CD4-positive, alpha-beta T cell treated with Interleukin-12 subunit alpha and Interleukin-12 subunit beta, for 1 hour (primary cell): Measurements from ENCODE around the gene ANAPC2.

ENCODE experiments used
- DNase-seq: peaks from one replicate; pipeline ENCODE4 v3.0.0-alpha.2; 2020

ANAPC2 gene, protein sequence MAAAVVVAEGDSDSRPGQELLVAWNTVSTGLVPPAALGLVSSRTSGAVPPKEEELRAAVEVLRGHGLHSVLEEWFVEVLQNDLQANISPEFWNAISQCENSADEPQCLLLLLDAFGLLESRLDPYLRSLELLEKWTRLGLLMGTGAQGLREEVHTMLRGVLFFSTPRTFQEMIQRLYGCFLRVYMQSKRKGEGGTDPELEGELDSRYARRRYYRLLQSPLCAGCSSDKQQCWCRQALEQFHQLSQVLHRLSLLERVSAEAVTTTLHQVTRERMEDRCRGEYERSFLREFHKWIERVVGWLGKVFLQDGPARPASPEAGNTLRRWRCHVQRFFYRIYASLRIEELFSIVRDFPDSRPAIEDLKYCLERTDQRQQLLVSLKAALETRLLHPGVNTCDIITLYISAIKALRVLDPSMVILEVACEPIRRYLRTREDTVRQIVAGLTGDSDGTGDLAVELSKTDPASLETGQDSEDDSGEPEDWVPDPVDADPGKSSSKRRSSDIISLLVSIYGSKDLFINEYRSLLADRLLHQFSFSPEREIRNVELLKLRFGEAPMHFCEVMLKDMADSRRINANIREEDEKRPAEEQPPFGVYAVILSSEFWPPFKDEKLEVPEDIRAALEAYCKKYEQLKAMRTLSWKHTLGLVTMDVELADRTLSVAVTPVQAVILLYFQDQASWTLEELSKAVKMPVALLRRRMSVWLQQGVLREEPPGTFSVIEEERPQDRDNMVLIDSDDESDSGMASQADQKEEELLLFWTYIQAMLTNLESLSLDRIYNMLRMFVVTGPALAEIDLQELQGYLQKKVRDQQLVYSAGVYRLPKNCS

DNA sequence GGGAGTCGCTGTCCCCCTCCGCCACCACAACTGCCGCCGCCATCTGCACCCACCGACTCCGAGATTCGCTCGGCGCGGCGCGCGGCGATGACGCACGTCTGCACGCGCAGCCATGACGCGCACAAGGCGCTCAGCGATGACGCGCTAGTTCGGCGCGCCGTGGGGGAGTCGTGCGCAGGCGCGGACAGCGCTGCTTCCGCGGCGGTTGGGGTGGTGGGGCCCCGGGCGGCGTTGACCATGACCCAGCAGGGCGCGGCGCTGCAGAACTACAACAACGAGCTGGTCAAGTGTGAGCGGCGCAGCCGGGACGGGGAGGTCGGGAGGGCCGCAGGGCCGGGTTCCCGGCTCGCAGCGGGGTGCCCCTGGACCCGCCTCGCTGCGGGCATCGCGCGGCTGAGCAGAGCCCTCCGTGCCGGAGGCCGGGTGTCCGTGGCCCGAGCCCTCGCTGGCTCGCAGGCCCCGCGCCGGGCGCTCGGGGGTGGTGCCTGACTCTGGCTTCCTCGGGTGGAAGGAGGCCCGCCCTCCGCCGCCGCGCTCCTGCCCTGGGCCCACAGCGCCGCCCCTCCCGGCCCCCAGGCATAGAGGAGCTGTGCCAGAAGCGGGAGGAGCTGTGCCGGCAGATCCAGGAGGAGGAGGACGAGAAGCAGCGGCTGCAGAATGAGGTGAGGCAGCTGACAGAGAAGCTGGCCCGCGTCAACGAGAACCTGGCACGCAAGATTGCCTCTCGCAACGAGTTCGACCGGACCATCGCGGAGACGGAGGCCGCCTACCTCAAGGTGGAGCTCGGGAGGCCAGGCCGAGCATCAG, at the start of gene ANAPC2, which contains the start of gene SSNA1:
Gene ANAPC2 (minus strand): TSS at position 71 of the 807 bp plus-strand sequence. CDS start 28 bp downstream, at position 43.
Gene SSNA1 (plus strand): TSS at position 187 of the 807 bp plus-strand sequence. CDS start 51 bp downstream, at position 238.
- DNase-seq, result peak; percentile 94

DNA sequence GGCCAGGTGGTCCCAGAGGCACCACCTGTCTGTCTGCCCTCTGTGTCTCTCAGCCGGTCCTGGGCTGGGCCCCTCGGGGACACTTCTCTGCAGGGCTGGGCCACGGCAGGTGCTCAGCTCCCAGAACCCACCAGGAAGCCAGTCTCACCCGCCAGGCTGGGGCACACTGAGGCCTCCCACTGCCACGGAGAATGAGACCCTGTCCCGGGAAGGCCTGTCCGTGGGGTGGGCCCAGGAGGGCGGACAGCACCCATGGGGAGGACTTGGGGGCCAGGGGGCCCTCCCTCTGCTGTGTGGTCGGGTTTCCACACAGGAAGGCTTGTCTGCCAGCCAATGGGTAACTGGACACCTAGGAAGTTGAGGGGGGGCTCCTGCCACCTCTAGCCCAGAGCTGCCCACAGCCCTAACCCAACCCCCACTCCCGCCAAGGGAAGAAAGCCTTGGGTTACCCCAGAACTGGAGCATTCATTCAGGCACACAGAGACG, 48.6 kb upstream of the ANAPC2 start:
- no peak for DNase-seq

DNA sequence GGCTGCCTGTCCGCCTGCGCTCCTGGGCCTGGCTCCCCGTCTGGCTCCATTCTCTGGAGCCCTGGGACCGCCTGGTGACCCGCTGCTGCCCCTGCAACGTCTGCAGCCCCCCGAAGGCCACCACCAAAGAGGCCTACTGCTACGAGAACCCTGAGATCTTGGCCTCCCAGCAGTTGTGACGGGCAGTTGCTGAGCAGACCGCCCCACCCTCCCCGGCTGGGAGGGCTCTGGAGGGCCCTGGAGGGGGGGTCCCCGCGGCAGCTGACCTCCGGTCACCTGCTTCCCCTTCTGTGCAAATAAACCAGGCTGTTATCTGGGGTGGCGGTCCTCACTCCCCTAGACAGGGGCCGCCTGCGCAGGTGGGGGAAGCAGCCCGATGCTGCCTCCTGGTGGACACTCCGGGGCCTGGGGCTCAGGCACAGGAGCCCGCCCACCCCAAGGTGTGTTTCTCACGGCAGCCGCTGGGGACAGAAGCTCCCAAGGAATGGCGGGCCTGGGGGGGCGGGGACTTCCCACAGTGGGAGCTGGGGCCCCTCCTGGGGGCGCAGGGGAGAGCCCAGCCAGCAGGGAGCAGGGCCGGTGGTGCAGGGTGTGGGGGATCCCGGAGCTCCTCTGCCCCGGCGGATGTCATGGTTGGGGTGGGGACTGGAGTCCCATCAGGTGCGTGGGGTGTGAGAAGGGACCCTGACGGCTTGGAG, 48.0 kb upstream of the ANAPC2 start:
- peak; percentile 92 for DNase-seq

DNA sequence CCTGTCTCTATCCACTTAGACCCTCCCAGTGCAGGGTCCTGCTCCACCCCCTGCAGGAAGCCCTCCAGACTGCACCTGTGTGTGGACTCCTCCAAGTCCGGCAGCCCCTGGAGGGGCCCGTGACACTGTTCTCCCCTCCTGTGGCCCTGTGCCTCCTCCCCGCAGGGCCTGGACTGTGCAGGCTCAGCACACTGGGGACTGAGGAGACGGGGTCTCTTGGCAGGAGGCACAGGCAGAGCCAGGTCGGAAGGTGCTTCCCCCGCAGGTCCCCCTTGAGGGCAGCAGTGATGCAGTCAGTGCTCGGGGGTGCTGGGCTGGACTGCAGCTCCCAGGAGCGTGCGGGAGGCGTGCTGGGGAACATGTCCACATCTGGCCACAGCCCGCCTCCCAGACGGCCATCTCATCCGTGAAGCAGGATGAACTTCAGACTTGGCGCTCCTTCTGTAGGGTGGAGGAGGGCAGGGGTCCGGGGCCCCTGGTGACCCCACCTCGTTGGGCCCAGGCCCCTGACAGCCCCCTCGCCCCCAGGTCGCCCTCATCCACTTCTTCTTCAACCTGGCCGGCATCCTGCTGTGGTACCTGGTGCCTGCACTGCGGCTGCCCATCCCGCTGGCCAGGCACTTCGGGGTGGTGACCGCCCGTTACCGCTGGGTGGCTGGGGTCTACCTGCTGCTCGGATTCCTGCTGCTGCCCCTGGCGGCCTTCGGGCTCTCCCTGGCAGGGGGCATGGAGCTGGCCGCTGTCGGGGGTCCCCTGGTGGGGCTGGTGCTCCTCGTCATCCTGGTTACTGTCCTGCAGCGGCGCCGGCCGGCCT, 47.3 kb upstream of the ANAPC2 start:
- DNase-seq, result no peak

DNA sequence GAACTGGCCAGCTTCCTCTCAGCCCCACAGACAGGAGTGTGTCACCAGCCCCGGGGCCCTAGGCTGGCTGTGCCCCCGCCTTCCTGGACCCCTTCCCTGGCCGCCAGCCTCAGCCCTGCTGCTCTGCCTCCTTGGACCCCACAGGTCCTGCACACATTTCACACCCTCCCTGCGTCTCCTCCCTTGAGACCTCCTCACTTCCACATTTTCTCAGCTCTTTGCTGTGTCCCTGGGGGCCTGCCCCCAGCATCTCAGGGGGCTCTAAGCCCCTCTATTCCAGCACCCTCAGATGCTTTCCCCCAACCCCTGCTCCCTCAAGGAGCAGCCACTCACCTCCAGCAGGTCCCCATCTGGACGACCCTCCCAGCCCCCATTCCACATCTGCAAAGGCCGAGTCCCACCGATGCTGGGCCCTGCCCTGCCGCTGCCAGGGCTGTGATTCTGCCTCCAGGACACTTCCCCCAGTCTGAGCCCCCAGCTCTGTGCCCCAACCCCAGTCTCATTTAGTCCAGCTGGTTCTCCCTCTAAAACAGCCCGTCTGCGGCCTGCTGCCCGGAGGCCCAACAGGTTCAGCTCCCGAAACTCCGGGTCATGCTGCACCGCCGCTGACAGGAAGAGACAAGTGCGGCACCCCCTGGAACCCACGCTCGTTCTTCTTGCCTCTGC, 46.5 kb upstream of the ANAPC2 start:
- DNase-seq, result no peak

DNA sequence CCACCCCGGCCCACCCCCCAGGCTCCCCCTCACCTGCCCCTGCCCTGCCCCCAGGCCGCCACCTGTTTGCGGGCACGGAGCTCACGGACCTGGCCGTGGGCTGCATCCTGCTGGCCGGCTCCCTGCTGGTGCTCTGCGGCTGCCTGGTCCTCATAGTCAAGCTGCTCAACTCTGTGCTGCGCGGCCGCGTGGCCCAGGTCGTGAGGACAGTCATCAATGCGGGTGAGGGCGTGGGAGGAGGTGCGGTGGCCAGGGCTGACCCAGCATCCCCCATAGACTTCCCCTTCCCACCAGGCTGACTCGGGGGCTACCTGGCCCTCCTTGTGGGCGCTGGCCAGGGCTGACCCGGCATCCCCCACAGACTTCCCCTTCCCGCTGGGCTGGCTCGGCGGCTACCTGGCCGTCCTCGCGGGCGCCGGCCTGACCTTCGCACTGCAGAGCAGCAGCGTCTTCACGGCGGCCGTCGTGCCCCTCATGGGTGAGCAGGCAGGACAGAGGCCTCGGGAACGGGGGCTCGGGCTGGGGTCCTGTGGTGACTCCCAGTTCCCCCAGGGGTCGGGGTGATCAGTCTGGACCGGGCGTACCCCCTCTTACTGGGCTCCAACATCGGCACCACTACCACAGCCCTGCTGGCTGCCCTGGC, 45.8 kb upstream of the ANAPC2 start:
- DNase-seq, result no peak

DNA sequence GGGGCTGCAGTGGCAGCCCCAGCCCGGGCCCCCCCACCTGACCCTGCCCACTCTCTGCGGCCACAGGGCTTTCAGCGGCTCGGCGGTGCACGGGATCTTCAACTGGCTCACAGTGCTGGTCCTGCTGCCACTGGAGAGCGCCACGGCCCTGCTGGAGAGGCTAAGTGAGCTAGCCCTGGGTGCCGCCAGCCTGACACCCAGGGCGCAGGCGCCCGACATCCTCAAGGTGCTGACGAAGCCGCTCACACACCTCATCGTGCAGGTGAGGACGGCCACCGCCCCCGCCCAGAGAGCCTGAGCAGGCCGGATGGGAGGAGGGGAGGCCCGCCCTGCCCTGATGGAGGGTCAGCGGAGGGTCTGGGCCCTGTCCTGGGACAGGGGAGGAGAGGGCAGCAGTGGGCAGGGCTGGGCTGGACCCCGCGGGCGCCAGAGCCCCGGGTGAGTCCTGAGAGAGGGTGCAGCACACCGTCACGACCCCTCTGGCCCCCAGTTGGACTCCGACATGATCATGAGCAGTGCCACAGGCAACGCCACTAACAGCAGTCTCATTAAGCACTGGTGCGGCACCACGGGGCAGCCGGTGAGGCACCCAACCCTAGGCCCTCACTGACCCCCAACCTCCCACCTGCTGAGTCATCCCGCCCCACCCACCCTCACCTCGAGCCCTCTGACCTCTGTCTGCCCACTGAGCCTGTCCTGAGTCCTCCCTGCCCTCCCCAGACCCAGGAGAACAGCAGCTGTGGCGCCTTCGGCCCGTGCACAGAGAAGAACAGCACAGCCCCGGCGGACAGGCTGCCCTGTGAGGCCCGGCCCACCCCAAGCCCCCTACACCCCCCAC, 45.0 kb upstream of the ANAPC2 start:
- no peak for DNase-seq

DNA sequence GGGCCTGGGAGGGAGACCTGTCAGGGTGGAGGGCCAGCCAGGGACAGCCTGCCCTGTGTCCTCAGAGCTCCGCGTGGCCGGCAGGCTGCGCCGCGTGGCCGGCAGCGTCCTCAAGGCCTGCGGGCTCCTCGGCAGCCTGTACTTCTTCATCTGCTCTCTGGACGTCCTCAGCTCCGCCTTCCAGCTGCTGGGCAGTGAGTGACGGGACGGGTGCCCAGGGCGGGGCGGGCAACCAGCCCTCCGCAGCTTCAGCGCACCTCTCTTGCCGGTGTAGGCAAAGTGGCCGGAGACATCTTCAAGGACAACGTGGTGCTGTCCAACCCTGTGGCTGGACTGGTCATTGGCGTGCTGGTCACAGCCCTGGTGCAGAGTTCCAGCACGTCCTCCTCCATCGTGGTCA, 44.1 kb upstream of the ANAPC2 start:
- no peak for DNase-seq

DNA sequence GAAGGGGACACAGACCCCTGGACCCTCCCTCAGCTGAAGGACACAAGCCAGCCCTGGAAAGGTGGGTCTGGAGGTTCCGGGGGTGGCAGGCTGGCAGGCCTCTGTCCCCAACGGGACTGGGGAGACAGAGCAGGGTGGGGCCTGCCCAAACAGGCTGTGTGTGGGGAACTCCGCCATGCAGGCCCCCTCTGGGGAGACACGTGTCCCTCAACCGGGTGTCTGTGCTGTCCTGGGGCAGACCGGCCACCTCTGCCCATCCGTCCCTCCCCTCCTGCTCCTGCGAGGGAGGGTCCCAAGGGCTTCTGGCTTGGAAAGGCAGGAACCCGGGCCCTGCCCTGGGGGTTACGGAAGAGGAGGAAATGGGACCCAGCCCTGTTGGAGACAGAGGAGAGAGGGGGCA, 43.7 kb upstream of the ANAPC2 start:
- no peak for DNase-seq

DNA sequence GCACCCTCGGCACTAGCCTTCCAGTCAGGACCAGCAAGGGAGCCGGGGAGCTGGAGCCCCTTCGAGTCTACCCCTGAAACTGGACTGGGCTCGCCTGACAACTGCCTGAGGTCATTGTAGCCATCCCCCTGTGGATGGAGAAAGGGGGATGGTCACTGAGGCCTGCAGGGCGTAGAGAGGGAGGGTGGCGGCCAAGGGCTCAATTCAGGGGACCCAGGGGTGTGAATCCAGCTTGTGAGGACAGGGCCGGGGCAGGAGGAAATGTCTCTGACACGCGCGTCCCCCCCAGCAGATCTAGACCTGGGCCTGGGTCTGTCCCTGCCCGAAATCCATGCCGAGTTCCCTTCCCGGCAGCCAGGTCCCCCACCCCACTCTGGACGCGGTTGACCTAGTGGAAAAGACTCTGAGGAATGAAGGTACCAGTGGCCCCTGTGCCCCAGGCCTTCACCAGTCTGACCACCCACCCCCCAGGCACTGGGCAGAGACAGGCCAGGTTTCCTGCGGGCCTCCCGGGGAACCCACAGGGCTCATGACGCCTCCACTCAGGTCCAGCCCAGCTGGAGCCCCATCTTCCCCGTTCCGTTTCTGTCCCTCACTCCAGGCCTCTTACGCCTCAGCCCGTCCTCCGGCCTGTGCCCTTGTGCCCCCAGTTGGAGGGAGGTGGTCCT, 43.1 kb upstream of the ANAPC2 start:
- no peak for DNase-seq

DNA sequence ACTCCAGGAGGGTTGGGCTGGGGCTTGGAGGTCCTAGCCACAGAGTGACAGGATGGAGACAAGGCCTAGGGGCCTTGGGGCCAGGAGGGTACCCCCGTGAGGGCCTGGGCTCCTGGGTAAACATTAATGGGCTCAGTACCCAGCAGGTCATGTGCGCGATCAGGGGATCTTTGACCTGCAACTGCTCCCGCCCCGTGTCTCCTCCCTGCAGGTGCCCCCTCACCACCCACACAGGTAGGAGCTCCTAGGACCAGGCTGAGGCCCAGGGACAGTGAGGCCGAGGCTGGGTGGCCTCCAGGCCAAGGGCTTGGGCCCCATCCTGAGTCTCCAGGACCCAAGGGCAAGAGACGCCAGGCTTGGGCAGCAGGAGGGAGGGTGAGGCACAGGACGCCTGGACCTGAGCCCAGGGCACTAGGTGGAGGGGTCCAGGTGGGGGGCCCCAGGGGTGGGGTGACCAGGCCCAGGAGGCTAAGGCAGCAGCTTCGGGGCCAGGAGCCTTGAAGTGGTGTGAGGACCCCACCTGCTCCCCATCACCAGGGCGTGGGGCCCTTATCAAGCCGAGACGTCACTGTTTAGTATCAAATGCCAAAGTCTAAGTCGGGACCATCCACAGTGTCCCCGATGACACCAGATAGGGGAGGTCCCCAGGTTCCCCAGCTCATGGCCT, 42.5 kb upstream of the ANAPC2 start, which contains the start of gene SLC34A3:
Gene SLC34A3 (plus strand): TSS at position 197 of the 667 bp plus-strand sequence. CDS start 802 bp downstream, outside the sequence.
- no peak for DNase-seq

DNA sequence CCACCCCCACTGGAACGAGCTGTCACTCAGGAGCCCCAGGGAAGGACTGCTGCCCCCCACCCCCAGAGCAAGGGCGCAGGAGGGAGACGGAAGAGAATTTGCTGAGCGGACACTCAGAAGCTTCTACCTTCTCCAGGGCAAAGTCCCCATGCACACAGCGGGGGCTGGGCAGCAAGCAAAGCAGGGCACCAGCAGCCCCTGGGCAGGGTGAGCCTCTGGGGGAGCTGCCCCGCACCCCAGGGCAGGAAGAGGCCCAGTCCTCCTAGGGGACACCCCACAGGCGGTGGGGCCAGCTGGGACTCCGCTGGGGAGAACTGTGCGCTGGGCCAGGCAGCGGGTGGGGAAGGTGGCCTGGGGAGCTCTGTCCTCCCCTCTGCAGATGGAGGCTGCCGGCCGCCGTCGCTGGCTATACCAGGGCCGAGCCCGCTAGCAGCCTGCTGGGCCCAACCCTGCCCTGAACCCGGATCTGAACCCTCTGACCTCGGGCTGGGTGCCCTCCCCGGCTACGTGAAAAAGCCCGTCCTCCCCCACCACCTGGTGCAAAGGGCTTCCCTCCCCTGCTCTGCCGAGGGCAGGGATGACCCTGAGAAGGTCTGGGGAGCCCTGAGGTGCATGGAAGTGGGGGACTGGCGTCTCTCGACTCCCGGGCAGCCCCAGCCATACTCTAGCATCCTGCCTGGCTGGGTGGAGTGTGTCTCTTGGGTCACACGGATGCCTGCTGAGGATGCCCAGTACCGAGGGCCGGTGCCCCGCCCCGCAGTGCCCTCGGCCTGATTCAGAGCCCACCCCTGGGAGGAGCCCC, 41.7 kb upstream of the ANAPC2 start:
- DNase-seq, result no peak

DNA sequence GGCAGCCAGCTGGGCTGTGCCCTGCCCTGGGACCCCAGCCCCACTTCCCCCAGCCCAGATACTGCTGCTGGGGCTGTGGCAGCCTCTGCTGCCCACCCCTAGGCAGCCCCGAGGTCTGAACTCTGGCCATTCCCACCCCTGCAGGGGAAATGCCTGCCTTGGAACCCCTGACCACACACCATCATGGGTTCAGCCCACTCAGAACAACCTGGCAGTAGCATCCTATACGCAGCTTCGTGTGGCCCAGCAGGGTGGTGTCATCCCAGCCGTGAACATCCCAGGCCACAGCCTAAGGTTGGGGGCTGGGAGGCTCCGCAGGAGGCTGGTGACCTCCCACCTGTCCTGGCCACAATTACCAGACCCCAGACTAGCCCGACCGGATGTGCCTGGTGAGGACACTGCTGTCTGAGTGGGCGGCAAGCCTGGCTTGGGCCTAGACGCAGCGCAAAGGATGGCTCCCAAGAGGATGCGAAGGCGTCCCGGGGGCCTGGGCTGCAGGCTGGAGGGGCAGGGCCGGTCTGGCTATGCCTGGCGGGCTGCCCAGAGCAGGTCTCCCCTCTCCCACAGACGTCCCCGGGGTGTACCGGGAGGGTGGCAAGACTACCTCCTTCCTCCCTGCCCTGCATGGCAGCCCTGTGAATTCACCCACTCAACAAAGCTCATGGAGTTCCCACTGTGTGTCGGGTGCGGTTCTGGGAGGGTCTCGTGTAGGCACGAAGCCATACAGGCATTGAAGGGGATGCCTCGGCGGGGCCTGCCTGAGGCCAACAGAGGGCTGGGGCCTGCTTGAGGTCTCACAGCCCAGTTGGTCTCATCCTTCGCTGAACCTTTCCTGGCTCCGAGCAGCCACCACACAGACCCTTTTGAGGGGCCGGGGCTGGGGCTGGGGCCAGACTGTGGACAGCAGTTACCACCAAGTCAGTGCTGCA, 40.9 kb upstream of the ANAPC2 start:
- DNase-seq, result no peak

DNA sequence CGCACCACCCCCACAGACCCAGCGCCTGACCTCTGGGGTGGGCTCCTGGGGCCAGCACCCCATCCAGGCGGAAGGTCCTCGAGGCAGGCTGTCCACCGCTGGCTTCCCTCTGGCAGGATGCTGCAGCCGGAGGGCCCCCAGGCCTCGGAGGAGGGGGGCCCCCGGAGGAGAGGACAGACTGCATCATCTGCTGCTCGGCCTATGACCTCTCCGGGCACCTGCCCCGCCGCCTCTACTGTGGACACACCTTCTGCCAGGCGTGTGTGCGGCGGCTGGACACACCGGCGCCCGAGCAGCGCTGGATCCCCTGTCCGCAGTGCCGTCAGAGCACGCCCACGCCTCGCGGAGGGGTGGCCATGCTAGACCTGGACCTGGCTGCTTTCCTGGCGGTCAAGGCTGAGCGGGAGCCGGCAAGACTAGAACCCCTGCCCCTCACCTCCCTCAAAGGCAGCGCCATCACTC, 40.2 kb upstream of the ANAPC2 start:
- DNase-seq, result no peak

DNA sequence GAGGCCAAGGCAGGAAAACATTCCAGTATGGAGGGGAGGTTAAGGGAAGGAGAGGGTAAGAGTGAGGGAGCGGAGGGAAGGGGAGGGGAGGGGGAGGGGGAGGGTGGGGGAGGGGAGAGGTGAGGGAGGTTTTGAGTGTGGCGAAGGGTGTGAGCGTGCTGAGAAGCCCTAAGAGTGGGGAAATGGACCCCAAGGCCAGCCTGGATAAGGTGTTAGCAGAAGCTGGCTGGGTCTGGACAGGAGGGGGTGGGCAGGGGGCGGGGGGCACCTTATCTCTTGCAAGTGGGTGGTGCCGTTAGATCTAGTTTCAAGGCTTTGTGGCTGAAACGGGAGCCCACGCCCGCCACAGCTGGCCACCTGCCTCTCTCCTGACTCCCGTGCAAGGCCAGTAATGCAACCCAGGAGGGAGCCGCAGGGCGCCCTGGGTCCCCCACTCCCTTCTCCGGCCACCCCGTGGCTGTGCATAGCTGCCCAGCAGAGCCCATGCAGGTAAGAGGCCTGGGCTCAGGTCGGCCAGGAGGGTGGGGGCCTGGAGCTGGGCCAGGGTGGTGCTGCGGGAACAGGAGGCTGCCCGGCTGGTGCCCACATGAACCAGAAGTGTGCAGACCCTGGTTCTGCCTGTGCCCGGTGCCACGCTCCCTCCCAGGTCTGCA, 39.6 kb upstream of the ANAPC2 start:
- DNase-seq, result no peak
